Epidermal melanocyte (primary cell): Measurements from ENCODE around the gene ADGRG4.

Experiments
- DNase-seq: peaks from one replicate; pipeline ENCODE4 v3.0.0; 2011; ENCODE audit warnings: low spot score; ENCODE audit not compliant: insufficient read length

The ADGRG4 gene

GRCh38 chrX:136303041-136303440, 2.3 kb downstream of the ADGRG4 start:
- DNase-seq = no peak

- no peak for DNase-seq
Observed at GRCh38 chrX:136304493-136304892, 3.7 kb downstream of the ADGRG4 start.

GRCh38 chrX:136306182-136306581, 5.4 kb downstream of the ADGRG4 start:
- DNase-seq = no peak

GRCh38 chrX:136307471-136307870, 6.7 kb downstream of the ADGRG4 start:
- no peak for DNase-seq

GRCh38 chrX:136310411-136310810, 9.6 kb downstream of the ADGRG4 start:
- DNase-seq = no peak

GRCh38 chrX:136318156-136318555, 17.4 kb downstream of the ADGRG4 start:
- DNase-seq = no peak

- DNase-seq = no peak
Observed at GRCh38 chrX:136318895-136319597, 18.3 kb downstream of the ADGRG4 start.

GRCh38 chrX:136319600-136319999, 18.8 kb downstream of the ADGRG4 start:
- no peak for DNase-seq

GRCh38 chrX:136321532-136321931, 20.8 kb downstream of the ADGRG4 start:
- DNase-seq = no peak

GRCh38 chrX:136322064-136322463, 21.3 kb downstream of the ADGRG4 start:
- DNase-seq = no peak

- no peak for DNase-seq
Observed at GRCh38 chrX:136325377-136325776, 24.6 kb downstream of the ADGRG4 start.

GRCh38 chrX:136328933-136329332, 28.2 kb downstream of the ADGRG4 start:
- no peak for DNase-seq

GRCh38 chrX:136336623-136337022, 35.9 kb downstream of the ADGRG4 start:
- no peak for DNase-seq

- DNase-seq = no peak
Observed at GRCh38 chrX:136339702-136340101, 38.9 kb downstream of the ADGRG4 start.

GRCh38 chrX:136344320-136344719, 43.6 kb downstream of the ADGRG4 start:
- no peak for DNase-seq

- no peak for DNase-seq
Observed at GRCh38 chrX:136346506-136346905, 45.7 kb downstream of the ADGRG4 start.

- DNase-seq = no peak
Observed at GRCh38 chrX:136347706-136348105, 46.9 kb downstream of the ADGRG4 start.

- no peak for DNase-seq
Observed at GRCh38 chrX:136353526-136354093, 52.8 kb downstream of the ADGRG4 start.

GRCh38 chrX:136354201-136354600, 53.4 kb downstream of the ADGRG4 start:
- DNase-seq = no peak

GRCh38 chrX:136369377-136369776, 68.6 kb downstream of the ADGRG4 start:
- no peak for DNase-seq

- DNase-seq = no peak
Observed at GRCh38 chrX:136376713-136377112, 76.0 kb downstream of the ADGRG4 start.

- no peak for DNase-seq
Observed at GRCh38 chrX:136380010-136380769, 79.4 kb downstream of the ADGRG4 start.

GRCh38 chrX:136386173-136386572, 85.4 kb downstream of the ADGRG4 start:
- no peak for DNase-seq
